Fibroblast of skin of scalp (primary cell): ENCODE measurements around the gene SLC35E4.
A peak's percentile ranks its signal among the peaks of the same experiment; 100 is the strongest.
"Not testable (repeated sequence)": the region's sequence is repeated elsewhere in the genome, so short reads cannot be mapped to it uniquely, and the experiment has no call there.

Experiments
- DNase-seq: peaks from one replicate; pipeline ENCODE4 v3.0.0-alpha.2; 2013

SLC35E4 gene

DNA sequence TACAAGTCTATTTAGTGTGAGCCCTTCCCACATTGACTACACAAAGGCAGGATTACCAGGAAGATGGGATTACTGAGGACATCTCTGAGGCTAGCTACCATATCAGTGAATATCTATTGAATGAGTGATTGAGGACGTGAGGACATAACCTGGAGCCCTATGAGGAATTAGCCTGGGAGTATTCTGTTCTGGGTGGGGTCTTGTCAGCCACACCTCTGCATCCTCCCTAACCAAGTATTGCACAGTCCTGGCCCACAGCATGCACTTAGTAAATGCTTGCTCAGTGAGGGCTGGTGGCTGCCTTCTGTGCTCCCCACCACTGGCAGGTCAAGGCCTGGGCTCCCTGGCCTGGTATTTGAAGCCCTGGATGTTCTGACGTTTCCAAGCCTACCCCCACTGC lies 17.3 kb downstream of the SLC35E4 start:
- no peak for DNase-seq

DNA sequence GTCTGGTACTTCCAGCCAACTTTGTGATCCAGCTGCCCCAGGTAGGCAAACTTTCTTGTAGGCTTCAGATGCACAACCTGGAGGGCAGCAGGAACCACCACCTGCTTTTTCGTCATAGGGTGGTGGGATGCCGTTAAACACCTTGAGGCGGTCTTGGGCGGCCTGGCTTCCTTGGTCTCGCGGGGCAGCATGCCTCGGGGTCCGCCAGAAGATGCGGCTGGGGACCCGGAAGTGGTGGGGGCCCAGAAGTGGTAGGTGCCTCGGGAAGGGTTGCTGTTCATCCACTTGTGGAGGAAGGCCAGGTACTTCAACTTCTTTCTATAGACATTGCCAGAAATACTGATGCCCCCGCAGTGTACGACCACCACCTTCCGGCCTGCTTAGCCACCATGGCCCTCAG lies 18.8 kb downstream of the SLC35E4 start:
- no peak for DNase-seq

DNA sequence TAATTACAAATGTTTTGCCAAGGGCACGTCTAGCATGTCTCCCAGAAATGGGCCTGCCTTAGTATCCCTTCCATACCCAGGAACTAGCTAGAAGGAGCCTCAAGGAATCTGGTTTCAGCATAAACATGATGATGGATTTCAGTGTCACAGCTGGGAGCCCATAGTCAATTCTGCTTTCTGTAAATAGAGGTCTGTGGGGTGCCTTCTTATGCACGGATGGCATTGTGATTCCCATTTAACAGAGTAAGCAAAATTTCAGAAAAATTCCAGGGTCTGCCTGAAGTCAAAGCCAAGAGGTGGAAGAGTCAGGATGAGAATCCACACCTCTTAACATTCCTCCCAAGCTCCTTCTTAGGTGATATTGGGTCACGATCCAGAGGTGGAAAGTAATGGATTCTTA lies 20.0 kb downstream of the SLC35E4 start:
- no peak for DNase-seq

DNA sequence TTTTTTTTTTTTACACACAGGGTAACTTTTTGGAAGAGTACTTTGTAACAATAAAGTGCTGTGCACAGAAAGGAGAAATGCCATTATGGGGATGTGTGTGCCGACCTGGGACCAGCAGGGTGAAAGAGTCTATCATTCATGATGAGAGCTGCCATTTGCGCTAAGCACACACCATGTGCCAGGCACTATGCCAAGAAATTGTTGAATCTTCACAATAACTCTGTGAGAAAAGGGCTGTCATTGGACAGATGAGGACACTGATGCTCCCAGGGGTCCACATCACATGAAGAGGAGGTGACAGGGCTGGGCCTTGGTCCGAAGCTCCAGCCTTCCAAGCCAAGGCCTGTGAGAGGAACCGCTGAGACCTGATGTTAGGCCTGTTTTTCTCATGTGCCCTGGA lies 26.5 kb downstream of the SLC35E4 start:
- no peak for DNase-seq

DNA sequence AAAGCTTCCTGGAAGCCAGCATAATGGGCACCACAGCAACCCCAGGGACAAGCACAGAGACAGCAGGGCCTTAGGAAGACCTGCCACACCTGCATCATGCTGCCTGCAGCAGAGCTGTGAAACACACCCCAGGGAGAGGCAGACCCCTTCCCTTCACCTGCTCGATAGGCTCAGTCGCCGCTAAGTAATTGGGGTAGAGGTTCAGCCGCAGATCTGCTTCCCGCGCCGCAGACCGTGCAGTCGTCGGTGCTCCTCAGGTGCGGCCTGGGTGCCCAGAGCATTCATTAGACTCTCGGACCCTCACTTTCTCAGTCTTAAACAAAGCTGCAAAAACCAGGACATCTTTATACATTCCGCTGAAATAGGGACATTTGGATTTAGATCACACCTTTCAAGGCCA lies 29.2 kb downstream of the SLC35E4 start:
- DNase-seq, result no peak

DNA sequence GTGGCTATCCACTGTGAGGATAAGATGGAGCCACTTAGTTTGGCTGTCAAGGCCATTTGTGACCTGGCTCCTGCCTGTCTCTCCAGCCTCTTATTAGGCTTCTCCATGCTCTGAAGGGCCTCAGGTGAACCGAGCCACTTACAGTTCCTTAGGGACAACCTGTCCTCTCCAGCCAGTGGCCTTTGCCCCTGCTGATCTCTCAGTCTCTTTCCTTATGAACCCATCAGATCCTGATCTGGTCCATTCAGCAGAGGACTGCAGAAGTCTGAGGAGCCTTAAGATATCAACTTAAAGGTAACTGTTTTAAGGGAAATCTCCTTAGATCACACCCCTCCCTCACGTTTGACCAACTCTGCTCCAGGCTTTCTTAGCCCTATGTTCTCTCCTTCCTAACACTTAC lies 29.7 kb downstream of the SLC35E4 start:
- no peak for DNase-seq

DNA sequence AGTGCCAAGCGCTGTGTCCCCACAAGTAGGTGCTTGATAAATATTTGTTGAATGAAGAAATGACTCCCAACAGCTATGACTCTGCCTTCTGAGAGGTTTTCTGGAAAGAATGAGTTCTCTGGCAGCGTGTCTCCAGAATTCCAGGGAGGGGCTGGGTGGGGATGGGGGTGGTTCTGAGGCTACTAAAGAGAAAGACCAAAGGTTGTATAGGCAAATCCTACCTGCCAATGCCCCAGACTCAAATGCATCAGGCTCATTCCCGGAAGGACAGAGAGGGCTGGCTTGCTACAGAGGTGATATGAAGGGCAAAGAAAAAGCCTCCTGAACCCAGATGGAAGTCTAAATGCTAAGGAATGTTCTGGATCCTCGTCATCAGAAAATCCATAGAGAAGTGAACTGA lies 30.2 kb downstream of the SLC35E4 start:
- no peak for DNase-seq

DNA sequence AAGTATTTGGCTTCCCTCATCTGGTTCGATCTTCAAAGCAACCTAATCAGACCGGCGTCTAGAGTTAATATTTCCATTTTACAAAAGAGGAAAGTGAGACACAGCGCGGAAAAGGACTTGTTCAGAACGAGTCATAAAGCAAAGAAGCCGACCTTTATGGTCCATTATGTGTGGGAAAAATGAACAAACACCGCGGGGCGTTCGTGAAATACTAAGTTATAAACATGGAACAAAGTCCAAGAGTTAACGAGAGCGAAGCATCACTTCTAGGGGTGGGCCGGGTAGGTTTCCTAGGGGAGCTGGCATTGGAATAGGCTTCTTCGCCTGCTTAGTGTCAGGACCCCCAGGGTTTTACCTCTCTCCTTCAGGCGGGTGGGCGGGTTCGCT lies 31.5 kb downstream of the SLC35E4 start:
- no peak for DNase-seq

DNA sequence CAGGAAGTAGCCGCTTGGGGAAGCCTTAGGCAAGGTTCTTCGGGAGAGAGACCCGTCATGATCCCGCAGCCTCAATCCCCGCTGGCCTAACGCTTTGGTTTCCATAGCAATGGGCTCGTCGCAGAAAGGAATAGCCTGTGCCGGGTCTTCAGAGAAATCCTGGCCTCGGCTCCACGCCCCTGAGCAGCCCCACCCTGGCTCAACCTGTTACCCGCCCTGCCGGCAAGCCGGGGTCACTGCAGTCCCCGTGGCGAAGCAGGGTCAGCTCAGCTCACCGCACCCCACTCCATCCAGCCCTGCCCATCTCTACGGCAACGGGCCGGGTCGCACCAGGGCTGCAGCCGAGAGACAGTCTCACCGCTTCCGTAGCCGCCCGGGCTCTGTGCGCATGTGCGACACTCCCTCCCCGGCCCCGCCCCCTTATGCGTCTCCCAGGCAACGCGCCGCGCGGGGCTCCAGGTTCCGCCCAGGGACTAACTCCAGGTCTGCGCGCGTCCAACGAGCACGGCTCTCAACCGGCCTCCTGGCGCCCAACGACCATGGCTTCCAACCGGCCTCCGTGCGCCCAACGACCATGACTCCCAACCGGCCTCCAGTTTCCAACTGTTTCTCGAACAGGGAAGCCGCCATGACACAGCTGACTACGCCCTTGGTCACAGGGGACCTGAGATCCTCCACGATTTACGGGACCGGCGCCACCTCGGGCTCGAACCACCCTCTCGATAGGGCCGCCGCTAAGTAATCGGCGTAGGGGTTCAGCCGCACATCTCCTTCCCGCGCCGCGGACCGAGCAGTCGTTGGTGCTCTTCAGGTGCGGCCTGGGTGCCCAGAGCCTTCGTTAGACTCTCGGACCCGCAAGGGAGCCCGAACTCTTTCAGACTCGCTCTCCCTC lies 32.2 kb downstream of the SLC35E4 start, which contains the start of gene DUSP18:
Gene DUSP18, minus strand, starts transcription at position 382 of the 892 bp plus-strand sequence. CDS start 3,872 bp downstream, outside the sequence.
- DNase-seq, result peak; percentile 88

DNA sequence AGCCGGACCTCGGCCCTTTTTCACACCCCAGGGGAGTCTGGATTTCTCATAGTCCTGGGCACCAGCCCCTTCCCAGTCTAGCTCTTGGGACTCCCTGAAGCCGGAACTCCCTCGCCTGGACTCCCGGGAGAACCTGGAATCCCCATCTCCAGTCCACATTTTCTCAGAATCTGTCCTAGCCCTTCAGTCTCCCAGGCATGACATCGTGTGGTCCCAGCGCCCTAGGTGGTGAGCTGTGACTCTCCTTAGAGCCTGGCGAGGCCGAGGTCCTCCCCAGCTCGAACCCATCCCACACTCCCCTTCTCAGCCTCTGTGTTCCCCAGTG lies 32.8 kb downstream of the SLC35E4 start:
- DNase-seq, result no peak

DNA sequence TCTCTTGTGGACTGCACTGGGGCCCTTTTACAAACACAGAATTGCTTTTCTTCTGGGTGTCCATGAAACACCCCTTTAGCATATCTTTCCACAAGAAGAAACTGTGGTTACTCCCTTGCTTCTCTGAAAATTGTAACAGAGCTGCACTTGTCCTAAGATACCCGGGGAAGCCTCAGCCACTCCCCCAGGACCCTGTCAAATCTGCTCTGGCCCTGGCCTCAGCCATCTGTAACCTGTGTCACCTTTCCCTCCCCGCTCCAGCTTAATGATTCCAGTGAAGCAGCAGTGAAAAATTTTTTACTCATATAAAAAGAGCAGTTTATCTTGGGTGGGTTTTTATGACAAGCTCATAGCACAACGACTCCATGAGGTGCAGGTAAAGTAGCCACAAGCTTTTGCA lies 35.5 kb downstream of the SLC35E4 start:
- DNase-seq, result no peak

DNA sequence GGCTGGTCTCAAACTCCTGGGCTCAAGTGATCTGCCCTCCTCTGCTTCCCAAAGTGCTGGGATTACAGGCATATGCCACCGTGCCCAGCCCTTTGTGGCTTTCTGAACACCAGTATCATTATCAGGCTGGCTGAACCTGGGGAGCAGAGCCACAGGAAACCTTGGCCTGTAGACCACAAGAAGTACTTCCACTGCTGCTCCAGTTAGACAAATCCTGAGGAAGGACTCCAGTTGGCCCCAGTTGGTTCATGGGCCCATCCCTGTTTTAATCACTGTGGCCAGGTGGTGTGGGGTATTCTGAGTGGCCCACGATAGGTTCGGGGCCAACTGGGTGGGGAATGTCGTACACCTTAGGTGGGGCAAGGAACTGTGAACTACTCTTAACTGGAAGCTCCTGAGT lies 37.6 kb downstream of the SLC35E4 start:
- no peak for DNase-seq

DNA sequence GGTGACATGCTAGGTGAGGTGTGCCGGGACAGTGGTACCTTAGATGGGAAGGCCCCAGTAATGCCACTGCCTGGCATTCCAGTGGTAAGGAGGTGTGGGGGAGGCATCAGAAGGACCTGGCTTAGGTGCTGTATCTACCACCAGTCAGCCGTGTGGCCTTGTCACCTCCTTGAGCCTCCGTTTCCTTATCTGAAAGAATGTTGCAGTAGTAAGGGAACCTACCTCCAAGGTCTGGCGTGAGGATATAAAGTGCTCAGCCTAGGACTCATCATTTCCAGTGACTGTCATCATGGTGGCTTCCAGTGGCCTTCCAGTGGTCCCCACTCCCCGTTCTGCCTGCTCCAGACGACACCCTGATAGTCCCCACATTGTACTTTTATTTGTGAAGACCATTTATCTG lies 38.9 kb downstream of the SLC35E4 start:
- DNase-seq, result no peak

DNA sequence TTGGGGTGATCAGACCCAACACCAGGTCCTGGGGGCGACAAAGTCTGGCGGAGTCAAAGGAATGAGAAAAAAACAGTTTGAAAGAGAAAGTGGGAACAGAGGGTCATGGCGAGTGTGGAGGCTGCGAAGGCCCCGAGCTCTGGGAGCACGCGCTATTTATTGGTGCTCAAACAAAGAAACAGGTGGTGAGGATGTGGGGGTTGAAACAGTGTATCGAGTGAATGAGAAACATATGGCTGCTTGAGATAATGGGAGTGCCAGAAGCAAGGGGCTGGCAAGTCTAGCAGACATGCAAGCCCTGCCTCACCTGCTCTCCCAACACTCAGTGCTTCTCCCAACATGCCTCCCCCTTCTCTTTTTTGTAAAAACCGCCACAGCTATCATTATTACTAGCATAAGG lies 39.9 kb downstream of the SLC35E4 start:
- DNase-seq, result no peak

DNA sequence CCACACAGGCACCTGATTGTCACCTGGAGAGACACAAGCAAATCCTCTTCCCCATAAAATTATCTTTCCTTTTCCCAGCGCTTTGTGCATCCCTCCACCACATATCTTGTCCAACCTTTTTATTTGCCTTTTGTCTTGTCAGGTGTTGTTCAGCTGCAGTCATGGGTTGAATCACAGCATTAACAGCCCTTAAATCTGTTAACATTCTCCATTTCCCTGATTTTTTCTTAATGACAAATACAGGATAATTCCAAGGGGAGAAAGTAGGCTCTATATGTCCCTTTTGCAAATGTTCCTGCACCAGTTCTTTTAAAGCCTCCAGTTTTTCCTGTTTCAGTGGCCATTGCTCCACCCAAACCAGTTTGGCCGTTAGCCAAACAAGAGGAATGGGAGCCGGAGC lies 41.0 kb downstream of the SLC35E4 start:
- not testable (repeated sequence) for DNase-seq

DNA sequence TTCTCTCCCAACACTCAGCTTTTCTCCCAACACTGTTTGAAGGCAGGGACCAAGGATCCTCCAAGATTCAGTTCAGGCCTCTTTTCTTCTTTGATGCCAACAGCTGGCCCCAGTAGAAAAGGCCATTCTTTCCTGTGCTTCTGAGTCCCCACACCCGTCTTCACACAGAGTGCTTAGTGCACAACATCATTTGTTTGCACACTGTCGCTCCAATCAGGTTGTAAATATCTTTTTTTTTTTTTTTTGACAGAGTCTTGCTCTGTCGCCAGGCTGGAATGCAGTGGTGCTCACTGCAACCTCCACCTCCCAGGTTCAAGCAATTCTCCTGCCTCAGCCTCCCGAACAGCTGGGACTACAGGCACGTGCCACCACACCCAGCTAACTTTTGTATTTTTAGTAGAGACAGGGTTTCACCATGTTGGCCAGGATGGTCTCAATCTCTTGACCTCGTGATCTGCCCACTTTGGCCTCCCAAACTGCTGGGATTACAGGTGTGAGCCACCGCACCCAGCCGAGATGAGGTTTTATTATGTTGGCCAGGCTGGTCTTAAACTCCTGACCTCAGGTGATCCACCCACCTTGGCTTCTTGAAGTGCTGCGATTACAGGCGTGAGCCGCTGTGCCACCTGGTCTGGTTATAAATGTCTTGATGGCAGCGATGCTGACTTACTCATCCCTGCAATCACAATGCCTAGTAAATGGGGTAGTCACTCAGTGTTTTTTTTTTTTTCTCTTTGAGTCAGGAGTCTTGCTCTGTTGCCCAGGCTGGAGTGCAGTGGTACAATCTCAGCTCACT lies 44.5 kb downstream of the SLC35E4 start:
- not testable (repeated sequence) for DNase-seq

DNA sequence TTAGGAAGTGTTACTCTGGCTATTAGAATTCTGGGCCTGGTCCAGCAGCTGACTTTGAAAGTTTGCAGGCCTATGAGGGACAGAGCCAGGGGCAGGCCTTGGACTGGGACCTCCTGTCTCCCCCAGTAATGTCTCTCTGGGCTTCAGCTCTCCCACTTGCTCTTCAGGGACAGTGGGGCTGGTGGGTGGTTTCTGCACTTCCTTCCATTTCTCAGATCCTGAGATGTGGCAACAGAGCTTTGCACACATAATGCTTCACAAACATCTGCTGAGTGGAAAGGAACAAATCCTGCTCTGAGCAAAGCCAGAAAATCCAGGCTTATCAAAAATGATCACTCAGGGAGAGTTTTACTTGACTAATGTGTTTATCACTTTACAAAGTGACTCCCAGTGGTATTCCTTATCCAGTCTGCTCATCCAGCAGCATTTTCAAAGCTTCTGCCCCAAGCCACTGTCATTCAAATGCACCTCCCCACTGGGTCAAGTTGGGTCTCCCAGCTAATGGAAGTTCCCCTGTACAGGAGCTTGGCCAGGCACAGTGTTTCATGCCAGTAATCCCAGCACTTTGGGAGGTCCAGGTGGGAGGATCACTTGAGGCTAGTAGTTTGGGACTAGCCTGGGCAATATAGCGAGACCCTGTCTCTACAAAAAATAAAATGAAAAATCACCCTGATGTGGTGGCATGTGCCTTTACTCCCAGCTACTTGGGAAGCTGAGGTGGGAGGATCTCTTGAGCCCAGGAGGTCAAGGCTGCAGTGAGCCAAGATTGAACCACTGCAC lies 45.6 kb downstream of the SLC35E4 start:
- no peak for DNase-seq

DNA sequence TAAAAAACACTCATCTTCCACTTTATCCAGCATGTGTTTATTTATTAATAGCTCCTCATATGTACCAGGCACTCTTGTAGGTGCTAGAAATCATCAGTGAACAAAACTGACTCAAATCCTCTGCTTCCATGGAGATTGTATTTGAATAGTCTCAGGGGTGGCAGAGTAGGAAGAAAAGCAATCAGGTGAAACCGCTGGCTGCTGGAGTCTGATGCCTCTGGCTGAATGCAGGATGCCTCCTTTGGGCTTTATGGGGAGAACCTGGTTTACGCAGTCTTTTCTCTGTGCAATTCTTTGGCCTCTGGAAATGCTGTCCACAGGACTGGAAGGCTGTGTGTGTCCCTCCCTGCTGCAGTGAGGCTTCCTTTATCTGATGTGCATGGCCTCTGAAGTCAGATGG lies 46.2 kb downstream of the SLC35E4 start:
- no peak for DNase-seq

DNA sequence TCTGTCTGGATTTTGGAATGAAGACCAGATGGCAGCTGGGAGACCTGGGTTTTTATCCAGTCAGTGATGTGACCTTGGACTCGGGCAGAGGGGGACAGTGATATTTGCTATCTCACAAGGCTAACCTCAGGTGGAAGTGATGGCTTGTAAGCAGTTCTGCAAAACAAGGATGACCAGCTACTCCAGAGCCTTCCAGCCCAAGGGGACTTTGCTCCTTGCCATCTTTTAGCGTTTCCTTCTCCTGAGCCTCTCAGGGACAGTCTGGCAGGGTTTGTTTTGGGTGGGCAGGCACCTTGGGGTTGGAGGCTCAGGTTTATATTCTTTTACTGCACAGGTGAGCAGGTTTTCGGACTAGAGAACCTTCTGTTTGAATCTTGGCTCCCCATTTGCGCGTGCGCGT lies 49.6 kb downstream of the SLC35E4 start:
- no peak for DNase-seq

DNA sequence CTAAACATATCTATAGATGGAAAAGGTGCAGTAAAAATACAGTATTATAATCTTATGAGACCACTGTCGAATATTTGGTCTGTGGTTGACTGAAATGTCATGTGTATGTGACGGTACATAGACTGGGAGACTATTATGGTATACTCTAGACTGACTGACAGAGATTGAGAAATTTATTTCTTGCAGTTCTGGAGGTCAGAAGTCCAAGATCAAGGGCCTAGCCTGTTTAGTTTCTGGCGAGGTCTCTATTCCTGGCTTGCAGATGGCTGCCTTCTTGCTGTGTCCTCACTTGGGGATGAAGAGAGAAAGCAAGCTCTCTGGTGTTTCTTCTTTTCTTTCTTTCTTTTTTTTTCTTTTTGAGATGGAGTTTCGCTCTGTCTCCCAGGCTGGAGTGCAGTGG lies 51.8 kb downstream of the SLC35E4 start:
- no peak for DNase-seq

DNA sequence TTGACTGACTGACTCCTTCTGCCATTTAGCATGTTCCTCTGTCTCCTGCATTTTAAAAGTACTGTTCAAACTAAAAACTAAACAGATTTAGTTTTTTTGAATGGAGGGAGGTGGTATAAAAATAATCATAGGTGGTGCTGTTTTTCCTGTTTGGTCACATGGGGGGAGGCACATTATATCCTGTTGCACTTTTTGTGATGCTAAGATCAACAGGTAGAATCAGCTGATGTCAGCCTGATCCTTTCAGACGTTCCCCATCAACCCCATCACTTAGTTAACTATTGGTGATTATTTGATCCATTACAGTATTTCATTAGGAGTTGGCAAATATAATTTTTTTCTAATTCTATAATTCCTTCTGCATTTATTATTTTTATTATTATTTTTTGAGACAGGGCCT lies 54.0 kb downstream of the SLC35E4 start:
- no peak for DNase-seq

DNA sequence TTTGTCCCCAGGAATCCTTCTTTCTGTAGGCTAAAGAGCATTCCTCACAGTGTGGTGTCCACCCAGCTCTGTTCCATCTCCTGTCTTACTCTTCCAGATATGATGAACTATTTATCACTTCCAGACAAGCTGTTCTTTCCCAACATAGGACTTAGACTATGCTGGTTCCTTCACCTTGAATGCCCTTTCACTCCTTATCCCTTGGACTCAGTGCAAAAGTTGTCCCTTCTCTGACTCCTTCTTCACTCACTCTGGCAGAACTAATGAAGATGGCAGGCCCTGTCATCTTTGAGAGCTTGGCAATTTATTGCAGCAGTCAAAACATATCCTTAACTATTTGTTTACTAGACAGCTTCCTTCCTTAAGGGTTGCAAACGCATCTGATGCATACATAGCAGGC lies 55.6 kb downstream of the SLC35E4 start:
- no peak for DNase-seq

DNA sequence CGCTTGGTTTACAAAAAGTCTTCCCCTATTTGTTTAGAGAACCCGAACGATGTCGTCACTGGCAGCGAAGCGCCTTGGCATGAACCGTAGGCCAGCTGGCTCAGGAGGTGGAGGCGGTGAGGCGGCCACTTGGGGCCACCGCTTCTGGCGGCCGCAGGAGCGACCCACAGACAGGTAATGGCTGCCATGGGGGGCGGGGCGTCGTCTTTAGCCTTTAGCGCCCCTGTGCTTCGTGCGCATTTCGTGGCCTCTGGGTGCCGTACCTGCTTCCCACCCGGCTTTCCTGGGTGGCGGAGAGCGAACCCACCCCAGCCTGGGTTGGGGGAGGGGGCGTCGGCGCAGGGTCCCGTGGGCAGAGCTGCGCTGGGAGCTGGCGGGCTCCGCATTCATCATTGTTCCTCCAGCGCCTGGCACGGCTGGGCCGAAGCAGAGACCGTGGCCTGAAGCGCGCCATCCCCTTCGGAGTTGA lies 58.6 kb downstream of the SLC35E4 start:
- peak; percentile 4 for DNase-seq
